Hematopoietic multipotent progenitor cell treated with erythropoietin and hydrocortisone succinate and interleukin-3 and kit ligand, for 8 days (in vitro differentiated cells): ENCODE measurements around the gene IFNL1.
"Not testable (repeated sequence)": the region's sequence is repeated elsewhere in the genome, so short reads cannot be mapped to it uniquely, and the experiment has no call there.

ENCODE experiments used
- DNase-seq: peaks from one replicate; pipeline ENCODE4 v3.0.0-alpha.2; 2015

The IFNL1 gene

GRCh38 chr19:39332738-39333137 lies 36.5 kb downstream of the IFNL1 start:
- not testable (repeated sequence) for DNase-seq

GRCh38 chr19:39333507-39333906 lies 37.3 kb downstream of the IFNL1 start:
- no peak for DNase-seq

GRCh38 chr19:39334444-39334976 lies 38.3 kb downstream of the IFNL1 start:
- DNase-seq = no peak

- DNase-seq = peak; percentile 92
Measured at GRCh38 chr19:39335168-39335548, 39.0 kb downstream of the IFNL1 start.

- DNase-seq = no peak
Measured at GRCh38 chr19:39336483-39336882, 40.3 kb downstream of the IFNL1 start.

- no peak for DNase-seq
Measured at GRCh38 chr19:39339674-39340073, 43.5 kb downstream of the IFNL1 start.

GRCh38 chr19:39340156-39340555 lies 43.9 kb downstream of the IFNL1 start:
- not testable (repeated sequence) for DNase-seq

- no peak for DNase-seq
Measured at GRCh38 chr19:39341129-39341718, 45.0 kb downstream of the IFNL1 start.

- DNase-seq = peak; percentile 97
Measured at GRCh38 chr19:39341719-39342604, 45.8 kb downstream of the IFNL1 start, which contains the start of gene SAMD4B. TSS of gene SAMD4B (plus strand) at chr19:39342421. CDS start at chr19:39356894, 14,473 bp downstream.

GRCh38 chr19:39342647-39343305 lies 46.6 kb downstream of the IFNL1 start:
- DNase-seq = no peak

- DNase-seq = no peak
Measured at GRCh38 chr19:39345956-39346355, 49.7 kb downstream of the IFNL1 start.

GRCh38 chr19:39347332-39348164 lies 51.3 kb downstream of the IFNL1 start:
- DNase-seq = peak; percentile 89
